Adipose tissue (tissue), 3 donors: ENCODE measurements around the gene PDE4DIP. TPM values are rescaled to one million over a fixed set of nuclear protein-coding genes. Genes with fewer than 3 reads are reported as not detected.
"Not testable (repeated sequence)": the region's sequence is repeated elsewhere in the genome, so short reads cannot be mapped to it uniquely, and the experiment has no call there.

Experiments used
- H3K27ac ChIP-seq: one replicate; pipeline ENCODE4 v1.5.1; 2013; ENCODE audit warnings: low read depth, low read length
- WGBS, 3 donors: extraction: QIAGEN DNeasy Blood & Tissue Kit; methylation state at CpG; one replicate each; pipeline ENCODE4 v1.1.7; 2013; 5-methylcytosine and 5-hydroxymethylcytosine counted together
- polyA plus RNA-seq, 3 donors: library from polyadenylated mRNA; stranded (reverse); fragments of 200-250 nt; gene quantifications; one replicate each; pipeline ENCODE4 v1.2.3, GENCODE V29; 2013
- donor health status: healthy with polysubstance abuse.
- donor health status: Bipolar disorder and iron deficiency.
- donor health status: healthy.

Gene PDE4DIP
- 10 to 100 TPM; 11.7 to 37.3 (median 34.9) TPM for polyA plus RNA-seq

DNA sequence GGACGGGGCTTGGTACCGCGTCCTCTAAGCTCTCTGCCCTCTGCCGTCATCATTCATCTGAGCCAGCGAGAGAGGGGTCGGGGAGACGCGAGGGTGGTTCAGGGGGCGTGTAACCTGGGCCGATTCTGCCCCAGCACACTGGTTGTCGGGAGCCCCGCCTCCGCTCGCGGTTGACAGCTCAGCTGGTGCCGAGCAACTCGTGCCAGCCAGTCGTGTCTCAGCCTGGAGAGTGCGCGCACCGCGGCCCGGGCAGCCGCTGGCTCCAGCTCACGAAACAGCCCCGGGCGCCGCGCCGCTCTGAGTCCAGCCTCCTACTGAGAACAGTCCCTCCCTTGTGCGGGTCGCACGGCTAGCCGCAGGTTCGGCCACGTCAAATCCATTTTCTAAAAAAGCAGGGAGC, at the start of gene PDE4DIP:
PDE4DIP (plus strand) TSS at position 209 of the 400 bp plus-strand sequence. CDS start 347 bp downstream, outside the sequence.
- 0% methylated on average over 7 to 14 of the region's 36 CpGs; no CpG with 5 or more reads in 1 of the 3 donors for WGBS, 3 donors
- not testable (repeated sequence) for H3K27ac ChIP-seq

DNA sequence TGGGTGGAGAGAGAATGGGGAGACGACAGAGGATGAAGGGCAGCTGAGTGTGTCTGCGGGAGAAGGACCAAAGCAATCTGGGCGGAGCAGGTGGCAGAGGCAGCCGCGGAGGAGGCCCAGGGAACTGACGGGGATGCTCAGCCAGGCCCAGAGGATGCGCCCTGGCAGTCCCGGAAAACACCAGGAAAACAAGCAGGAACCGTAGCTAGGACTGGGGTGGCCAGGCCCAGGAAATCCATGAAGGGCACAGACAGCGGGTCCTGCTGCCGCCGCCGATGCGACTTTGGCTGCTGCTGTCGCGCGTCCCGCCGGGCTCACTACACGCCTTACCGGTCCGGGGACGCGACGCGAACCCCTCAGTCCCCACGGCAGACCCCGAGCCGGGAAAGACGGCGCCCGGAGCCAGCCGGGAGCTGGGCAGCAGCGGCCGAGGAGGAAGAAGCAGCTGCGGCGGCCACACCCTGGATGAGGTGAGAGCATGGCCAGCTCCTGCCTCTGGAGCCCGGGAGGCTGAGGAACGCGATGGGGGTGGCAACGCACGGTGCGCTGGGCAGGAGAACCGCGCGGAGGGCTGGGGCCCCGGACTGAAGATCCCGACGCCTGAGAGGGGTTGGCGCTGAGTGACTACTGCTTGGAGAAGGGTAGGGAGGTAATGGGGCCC, 35.8 kb upstream of the PDE4DIP start:
- WGBS, 3 donors: no CpG with 5 or more reads among the region's 50 CpGs

DNA sequence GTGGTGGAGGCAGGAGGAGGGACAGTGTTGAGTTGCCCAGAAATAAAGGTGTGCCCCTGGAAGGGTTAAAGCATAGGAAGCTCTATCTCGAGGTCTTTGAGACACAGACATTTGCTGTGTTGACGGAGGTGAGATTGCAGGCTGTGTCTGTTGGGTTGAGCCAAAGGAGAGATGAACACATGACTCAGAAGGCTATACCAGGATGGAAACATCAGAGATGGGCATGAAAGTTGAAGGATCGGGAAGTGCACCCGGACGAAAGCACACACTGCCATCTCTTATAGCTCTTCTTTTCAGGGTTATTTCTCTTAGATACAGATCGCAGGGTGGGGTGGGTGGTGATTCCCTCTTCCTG, 35.3 kb upstream of the PDE4DIP start:
- not testable (repeated sequence) for H3K27ac ChIP-seq
- WGBS, 3 donors: no CpG with 5 or more reads among the region's 6 CpGs

More for the DNA sequence above, 35.8 kb upstream of the PDE4DIP start:
- not testable (repeated sequence) for H3K27ac ChIP-seq

DNA sequence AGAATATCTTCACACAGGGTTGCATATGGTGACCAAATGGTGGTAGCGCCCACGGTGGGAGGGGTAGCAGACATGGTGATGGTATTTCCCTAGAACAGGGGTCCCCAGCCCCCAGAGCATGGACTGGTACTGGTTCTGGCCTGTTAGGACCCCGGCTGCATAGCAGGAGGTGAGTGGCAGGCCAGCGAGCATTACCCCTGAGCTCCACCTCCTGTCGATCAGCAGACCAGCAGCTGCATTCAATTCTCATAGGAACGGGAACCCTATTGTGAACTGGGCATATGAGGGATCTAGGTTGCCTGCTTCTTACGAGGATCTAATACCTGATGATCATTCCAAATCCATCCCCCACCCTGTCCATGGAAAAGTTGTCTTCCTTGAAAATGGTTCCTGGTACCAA, 22.0 kb upstream of the PDE4DIP start:
- not testable (repeated sequence) for H3K27ac ChIP-seq
- WGBS, 3 donors: 74 to 100% (median 77%) methylated on average over 1 of the region's 7 CpGs

DNA sequence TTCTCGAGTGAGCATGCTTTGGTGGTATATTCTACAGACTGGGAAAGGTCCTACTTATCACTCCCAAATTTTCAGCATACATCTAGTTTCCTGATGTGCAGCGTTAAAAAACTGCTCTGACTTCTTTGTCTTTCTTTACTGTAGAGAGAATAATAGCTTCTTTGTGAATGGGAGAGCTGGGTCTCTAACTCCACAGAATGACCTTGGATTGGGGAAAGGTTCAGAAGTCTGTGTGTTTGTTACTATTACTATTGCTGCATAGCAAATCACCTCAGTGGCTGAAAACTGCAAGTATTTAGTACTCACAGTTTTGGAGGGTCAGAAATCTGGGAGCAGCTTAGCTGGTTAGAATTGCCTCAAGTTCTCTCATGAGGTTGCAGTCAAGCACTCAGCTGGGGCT, 20.4 kb upstream of the PDE4DIP start:
- no CpG with 5 or more reads among the region's 2 CpGs for WGBS, 3 donors
- not testable (repeated sequence) for H3K27ac ChIP-seq

DNA sequence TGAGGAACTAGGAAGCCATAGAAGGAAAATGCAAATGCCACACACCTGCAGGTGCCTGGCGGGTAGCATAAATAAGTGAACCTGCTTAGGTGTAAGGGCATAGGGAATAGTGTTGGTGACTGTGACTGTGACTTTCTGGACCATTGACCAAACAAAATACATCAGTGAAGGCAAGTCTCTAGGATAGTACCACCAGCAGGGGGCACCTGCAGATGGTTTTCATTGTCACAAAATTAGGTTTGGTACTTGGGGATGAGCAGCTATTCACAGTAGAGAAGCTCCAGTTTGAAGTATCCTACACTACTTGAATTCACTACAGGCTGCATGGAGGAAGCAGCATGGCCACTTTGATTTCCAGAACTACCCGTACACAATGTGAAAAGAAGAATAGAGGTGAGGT, 19.2 kb upstream of the PDE4DIP start:
- no CpG with 5 or more reads among the region's 2 CpGs for WGBS, 3 donors
- not testable (repeated sequence) for H3K27ac ChIP-seq

DNA sequence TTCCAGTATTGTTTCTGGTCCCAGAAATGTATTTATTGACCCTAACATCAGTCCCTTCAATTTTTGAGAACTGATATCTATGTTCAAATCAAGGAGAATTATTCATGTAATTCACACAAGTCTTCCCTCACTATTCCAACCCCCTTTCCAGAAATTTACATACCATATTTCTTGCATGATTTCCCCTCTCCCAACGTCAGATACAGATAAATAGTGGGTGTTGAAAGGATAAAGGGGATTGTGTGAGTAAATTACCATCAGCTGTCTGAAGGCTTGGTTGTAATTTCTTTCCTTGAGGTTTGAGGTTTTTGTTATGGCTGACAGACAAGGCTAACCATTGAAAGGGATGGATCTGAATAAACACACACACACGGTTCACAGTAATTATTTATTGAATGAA, 15.7 kb upstream of the PDE4DIP start:
- 16 to 50% (median 25%) methylated on average over 1 of the region's 2 CpGs for WGBS, 3 donors
- not testable (repeated sequence) for H3K27ac ChIP-seq

DNA sequence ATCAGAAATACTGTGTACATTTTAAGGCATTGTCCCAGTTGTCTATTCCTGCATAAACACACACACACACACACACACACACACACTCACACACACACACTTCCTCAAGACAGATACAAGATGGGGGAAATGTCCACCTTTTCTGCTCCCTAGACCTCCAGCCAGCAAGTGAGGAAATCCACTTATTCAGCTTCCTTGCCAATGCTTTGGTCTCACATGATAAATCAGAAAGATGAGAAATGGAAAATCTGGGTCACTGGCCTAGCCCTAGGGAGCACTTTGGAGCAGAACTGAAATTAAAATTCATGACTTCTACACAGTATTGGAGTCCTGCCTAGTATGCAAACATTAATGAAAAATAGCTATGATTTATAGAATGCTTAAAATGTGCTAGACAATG, 15.3 kb upstream of the PDE4DIP start:
- not testable (repeated sequence) for H3K27ac ChIP-seq

DNA sequence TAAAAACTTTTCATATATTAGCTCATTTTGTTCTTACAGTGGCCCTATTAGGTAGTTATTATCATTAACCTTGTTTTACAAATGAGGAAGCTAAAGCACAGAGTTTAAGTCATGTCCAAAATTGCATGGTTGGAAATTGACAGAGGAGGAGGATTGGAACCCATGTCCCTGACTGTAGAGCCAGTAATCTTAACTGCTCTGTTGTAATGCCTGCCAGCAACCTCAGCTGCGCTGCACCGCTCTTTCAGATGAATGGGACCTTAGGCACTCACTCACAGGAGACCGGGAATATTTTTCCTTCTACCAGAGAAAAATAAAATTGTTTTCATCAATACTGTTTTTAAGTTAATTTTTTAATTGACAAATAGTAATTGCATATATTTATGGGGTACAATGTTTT, 14.9 kb upstream of the PDE4DIP start:
- WGBS, 3 donors: no CpG with 5 or more reads among the region's 3 CpGs
- H3K27ac ChIP-seq: not testable (repeated sequence)

DNA sequence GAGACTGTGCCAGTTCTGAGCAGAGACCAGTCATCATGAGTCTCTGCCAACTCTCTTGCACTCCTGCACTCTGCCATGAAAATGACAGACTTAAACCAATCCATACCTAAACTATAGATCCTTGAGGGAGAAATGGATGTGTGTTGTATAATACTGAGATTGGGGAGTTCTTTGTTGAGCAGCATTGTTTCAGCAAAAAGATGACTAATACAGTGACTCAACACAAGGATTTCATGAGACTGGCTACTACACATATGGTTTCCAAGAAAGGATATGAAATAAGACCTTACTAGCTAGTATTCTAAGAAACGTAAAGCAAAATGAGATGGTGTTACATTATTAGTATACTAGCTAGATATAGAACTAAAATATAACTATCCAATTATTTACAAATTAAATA, 3.0 kb upstream of the PDE4DIP start:
- 82% methylated on average over 1 of the region's 1 CpG; no CpG with 5 or more reads in 2 of the 3 donors for WGBS, 3 donors
- H3K27ac ChIP-seq: not testable (repeated sequence)

DNA sequence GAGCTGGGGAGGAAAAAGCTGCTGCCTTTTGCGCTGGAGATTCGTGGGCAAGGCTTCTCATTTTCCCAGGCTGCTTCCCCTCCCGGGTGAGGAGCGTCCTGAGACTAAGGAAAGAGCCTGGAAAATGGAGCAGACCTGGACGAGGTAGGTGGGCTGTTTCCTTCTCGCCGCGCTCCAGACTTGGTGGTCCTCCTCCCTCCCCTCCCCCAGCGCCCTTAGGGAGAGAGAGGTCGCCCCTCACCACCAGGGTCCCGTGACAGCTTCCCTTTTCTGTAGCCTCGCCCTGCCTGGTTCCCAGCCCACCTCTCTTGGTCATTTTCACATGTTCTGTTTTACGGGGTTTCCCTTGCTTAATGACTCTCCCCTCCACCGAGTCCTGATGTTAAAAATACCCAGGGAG, 423 bp downstream of the PDE4DIP start:
- no CpG with 5 or more reads among the region's 14 CpGs for WGBS, 3 donors

DNA sequence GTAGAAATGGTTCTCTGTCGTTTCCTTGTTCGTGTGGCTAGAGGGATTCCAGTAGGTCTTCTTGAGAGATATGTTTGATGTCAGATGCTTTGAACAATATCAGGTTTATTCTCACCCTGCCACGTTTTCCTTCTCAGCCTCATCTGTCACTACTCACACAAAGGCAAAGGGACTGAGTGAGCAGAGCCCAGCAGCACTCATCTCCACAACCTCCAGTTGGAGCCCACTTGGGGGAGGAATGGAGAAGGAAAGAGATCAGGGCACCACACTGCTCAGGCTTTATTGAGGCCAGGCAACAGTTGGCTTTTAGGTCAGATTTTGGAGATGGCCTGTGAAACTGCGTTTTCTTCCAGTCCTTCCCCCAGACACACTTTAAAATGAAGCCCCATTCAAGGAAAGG, 840 bp downstream of the PDE4DIP start:
- WGBS, 3 donors: no CpG with 5 or more reads among the region's 4 CpGs

More for the DNA sequence above, 423 bp downstream of the PDE4DIP start:
- H3K27ac ChIP-seq: not testable (repeated sequence)

DNA sequence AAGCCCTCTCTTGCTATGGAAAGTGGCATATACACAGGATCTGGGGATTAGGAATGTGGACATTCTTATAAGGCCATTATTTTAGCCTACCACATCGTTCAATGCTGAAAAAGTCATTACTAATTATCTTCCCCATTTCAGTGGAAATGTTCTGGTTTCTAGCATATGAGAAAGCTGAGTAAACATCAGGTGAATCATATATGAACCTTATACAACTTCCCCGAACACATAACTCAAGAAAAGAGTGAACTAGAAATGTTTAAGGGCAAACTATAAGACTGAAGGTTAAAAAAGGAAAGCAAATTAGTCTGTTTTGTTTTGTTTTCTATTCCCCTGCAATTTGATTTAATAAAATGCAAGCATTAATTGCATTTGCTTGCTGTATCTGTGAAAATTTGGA, 6.1 kb downstream of the PDE4DIP start:
- no CpG with 5 or more reads among the region's 2 CpGs for WGBS, 3 donors
- not testable (repeated sequence) for H3K27ac ChIP-seq

More for the DNA sequence above, 840 bp downstream of the PDE4DIP start:
- H3K27ac ChIP-seq: not testable (repeated sequence)

DNA sequence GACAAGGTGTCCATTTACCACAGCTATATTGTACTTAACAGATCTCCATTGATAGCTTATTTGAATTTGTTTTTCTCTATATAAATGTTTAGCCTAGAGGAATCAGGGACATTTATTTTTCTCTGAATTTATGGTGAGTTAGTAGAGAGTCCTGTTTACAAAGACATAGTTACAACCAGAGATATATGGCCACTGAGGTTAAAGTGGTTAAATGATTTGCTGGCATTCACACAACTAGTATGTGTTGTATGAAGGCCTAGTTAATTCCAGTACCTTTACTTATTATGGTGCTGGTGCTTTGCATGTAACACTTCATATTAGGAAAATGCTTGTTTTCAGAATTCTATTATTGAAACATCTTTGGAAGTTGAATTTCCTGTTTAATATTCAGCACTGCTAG, 6.6 kb downstream of the PDE4DIP start:
- H3K27ac ChIP-seq: not testable (repeated sequence)

DNA sequence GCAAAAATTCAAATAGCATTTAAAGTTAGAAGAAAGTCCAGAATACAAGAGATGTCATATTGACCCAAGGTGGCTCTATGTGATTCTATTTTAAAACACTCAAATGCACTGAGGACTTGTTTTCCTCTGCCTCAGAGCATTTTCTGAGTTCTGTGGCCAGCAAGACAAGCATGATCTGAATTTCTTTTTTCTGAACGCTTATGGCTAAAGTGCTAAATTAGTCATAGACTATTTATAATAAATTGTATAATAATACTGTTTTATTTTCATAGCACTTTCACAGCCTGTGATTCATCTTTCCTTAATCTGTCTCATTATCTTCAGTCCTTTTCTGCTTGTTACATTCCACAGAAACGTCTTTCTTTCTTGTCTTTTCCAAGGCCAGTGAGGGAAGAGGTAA, 7.5 kb downstream of the PDE4DIP start:
- no CpG with 5 or more reads among the region's 2 CpGs for WGBS, 3 donors
- H3K27ac ChIP-seq: not testable (repeated sequence)

DNA sequence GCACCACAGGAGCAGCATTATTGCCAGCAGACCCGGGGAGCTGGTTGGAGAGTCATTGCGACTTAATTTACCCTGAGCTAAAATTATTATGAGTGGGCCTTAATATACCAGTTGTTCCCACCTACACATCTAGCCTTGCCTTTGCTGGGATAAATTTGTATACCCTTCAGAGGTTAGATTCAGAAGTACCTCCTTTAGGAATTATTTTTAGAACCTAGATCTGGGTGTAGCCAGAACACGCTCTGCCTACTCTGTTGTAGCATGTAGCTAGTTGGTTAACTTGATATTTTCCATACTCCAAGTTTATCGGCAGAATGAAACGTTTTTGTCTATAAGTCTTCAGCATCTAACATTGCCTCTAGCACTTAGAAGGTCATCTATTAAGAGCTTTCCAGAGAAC, 9.1 kb downstream of the PDE4DIP start:
- H3K27ac ChIP-seq: not testable (repeated sequence)
- no CpG with 5 or more reads among the region's 5 CpGs for WGBS, 3 donors

DNA sequence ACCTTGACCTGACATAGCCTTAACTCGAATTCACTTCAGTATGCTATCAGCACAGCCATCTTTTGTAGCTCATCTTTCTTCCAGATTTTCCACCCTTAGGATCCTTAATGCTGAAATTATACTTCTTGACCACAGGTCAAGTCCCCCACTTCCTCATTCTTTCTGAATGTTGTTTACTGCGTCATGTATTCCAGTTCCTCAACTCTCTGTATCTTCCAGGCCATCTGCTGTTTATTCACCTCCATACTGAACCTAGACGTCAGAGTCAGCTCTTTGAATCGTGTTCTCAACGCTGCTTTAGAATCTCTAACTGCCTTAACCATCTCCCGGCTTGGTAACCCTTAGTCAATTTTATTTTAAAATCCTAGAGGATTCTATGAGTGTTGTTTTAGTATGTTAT, 9.8 kb downstream of the PDE4DIP start:
- not testable (repeated sequence) for H3K27ac ChIP-seq
- WGBS, 3 donors: no CpG with 5 or more reads among the region's 6 CpGs

DNA sequence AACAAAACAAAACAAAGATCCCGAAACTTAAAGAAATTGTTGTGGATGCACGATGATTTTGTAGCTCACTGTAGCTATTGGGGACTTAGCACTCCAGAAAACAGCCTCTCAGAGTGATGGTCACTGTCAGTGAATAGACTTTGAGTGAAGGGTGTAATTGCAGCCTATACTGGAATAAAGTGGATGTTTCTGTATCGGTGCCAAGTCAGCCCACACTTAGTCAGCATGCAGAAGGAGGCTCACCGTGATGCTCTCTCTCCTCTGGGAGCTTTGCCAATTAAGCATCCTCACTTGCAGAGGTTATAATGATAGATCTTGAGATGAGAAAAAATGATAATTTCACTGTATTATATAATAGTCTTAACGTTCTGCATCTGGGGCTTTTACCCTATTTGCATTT, 11.1 kb downstream of the PDE4DIP start:
- H3K27ac ChIP-seq: not testable (repeated sequence)
- 88% methylated on average over 1 of the region's 5 CpGs; no CpG with 5 or more reads in 2 of the 3 donors for WGBS, 3 donors

DNA sequence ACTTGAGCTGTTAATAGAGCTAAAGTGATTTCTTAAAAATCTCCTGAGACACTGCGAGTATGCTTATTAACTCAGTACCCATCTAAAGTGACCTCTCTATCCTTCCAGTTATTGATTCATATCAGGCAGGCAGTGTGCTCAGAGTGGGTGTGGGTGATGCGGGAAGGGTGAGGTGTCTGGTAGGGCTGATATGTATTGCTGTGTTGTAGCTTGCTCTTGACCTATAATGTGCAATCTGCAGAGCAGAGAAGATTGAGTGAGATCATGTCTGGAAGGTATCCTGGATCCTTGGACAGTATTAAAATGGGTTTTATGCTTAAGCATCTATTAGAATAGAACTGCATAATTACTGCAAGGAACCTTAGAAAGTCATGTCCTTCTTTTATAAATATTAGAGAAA, 15.8 kb downstream of the PDE4DIP start:
- not testable (repeated sequence) for H3K27ac ChIP-seq
- no CpG with 5 or more reads among the region's 2 CpGs for WGBS, 3 donors

DNA sequence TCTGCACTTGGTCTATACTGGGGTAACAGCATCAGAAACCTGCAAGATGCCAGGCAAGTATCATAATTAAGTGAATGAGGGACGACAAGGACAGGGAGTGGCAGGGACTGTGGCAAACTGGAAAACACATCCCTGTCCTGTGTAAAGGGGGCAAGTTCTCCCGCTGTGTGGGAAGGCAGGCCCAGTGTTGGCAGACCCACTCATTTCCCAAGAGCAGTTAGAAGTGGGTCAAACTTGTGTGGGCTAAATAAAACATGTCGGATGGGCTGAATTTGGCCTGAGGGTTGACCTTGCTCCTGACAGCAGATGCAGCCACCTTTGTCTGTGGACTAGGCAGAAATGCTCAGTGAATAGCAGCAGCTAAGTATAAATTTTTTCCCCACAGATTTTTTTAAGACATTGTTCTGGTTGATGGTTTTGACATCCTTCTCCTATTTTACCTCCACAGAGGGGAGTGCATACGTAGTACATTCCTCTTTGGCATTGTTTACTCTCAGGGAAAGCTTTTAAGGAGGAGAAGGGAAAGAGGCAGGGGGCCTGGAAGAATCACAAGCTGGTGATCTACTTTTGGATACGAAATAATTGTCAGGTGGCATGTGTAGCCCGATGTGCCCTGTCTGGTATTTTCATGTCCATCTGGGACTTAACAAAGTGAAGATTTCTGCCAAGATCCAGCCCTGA, 16.5 kb downstream of the PDE4DIP start:
- H3K27ac ChIP-seq: not testable (repeated sequence)
- no CpG with 5 or more reads among the region's 6 CpGs for WGBS, 3 donors
